Neural progenitor cell (in vitro differentiated cells): ENCODE results near the gene BTF3.

Source experiments
- EZH2 ChIP-seq: fragments of 200-600 bp; sonication (generic); IDR thresholded peaks from 2 replicates; pipeline ENCODE4 v1.6.1; 2017; ENCODE audit warnings: antibody characterized with exemption, mild to moderate bottlenecking, moderate library complexity
- EZH2phosphoT487 ChIP-seq: fragments of 200-600 bp; sonication (generic); IDR thresholded peaks from 2 replicates; pipeline ENCODE4 v1.6.1; 2017; ENCODE audit warnings: antibody characterized with exemption
- TF ChIP-seq, protein P1 (sequence below): fragments of 200-600 bp; sonication (generic); IDR thresholded peaks from 2 replicates; pipeline ENCODE4 v1.5.1; 2017; ENCODE audit warnings: antibody characterized with exemption, mild to moderate bottlenecking

DNA sequence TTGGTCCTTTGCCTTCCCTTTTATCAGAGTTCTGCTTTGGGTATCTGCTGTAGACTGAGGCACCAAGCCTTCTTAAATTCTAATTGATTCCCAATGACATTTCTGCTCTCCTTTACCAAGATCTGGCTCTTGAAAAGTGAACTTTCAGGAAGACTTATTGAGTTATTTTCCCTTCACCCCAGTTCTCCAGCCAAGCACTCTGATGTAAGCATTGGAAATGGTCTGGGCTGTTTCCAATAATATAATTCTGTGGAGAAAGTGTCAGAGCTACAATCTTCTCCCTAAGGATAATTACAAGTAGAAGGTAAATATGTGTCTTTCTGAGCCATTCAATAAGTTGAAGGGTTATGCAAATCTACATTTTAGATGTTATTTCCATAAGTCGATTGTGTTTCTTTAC is 30.8 kb downstream of the BTF3 start:
- TF ChIP-seq, protein P1, sequence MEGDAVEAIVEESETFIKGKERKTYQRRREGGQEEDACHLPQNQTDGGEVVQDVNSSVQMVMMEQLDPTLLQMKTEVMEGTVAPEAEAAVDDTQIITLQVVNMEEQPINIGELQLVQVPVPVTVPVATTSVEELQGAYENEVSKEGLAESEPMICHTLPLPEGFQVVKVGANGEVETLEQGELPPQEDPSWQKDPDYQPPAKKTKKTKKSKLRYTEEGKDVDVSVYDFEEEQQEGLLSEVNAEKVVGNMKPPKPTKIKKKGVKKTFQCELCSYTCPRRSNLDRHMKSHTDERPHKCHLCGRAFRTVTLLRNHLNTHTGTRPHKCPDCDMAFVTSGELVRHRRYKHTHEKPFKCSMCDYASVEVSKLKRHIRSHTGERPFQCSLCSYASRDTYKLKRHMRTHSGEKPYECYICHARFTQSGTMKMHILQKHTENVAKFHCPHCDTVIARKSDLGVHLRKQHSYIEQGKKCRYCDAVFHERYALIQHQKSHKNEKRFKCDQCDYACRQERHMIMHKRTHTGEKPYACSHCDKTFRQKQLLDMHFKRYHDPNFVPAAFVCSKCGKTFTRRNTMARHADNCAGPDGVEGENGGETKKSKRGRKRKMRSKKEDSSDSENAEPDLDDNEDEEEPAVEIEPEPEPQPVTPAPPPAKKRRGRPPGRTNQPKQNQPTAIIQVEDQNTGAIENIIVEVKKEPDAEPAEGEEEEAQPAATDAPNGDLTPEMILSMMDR = no peak
- TF ChIP-seq EZH2phosphoT487 (no peak), EZH2 (no peak)
